Stimulated activated CD8-positive, alpha-beta memory T cell treated with anti-CD3 and anti-CD28 coated beads, Interleukin-12 subunit alpha, Interleukin-12 subunit beta, amount 100 ng/mL, for 24 hours (primary cell): ENCODE data around the gene OR5AU1.

ENCODE experiments used
- DNase-seq: peaks from one replicate; pipeline ENCODE4 v3.0.0-alpha.2; 2020; ENCODE audit errors: extremely low read depth

Gene OR5AU1

GRCh38 chr14:21155963-21156362, at the start of gene OR5AU1:
Gene OR5AU1 (minus strand): TSS chr14:21156063. CDS start chr14:21155872, 191 bp downstream.
- no peak for DNase-seq

- DNase-seq = no peak
Measured at GRCh38 chr14:21205026-21205677, 49.3 kb upstream of the OR5AU1 start.

- DNase-seq = no peak
Measured at GRCh38 chr14:21204167-21205025, 48.5 kb upstream of the OR5AU1 start.

GRCh38 chr14:21203470-21204166, 47.8 kb upstream of the OR5AU1 start:
- DNase-seq = no peak

GRCh38 chr14:21202463-21203358, 46.8 kb upstream of the OR5AU1 start:
- DNase-seq = no peak

DNA sequence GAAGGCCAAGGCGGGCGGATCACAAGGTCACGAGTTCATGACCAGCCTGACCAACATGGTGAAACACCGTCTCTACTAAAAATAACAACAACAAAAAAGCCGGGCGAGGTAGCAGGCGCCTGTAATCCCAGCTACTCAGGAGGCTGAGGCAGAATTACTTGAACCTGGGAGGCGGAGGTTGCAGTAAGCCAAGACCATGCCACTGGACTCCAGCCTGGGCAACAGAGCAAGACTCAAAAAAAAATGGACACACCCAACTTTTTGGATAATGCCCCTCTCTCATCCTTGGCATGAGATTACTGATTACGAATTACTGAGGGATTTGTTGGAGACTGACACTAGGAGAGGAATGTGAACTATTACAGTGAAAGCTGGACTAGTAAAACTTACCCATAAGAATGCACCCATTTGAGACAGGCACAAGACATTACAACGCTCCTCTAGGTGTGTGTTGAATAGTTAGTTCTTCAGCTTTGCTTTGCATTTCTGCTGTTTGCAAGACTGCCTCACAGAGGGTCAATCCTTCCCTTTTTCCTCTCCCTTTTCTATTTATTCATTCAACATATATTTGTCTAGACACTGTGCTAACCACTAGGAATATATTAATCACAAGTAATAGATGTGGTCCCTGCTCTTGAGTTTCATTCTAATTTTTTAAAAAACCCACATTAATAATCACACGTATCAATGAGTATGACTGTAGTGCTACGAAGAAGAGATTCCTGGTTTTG, 46.0 kb upstream of the OR5AU1 start:
- no peak for DNase-seq

DNA sequence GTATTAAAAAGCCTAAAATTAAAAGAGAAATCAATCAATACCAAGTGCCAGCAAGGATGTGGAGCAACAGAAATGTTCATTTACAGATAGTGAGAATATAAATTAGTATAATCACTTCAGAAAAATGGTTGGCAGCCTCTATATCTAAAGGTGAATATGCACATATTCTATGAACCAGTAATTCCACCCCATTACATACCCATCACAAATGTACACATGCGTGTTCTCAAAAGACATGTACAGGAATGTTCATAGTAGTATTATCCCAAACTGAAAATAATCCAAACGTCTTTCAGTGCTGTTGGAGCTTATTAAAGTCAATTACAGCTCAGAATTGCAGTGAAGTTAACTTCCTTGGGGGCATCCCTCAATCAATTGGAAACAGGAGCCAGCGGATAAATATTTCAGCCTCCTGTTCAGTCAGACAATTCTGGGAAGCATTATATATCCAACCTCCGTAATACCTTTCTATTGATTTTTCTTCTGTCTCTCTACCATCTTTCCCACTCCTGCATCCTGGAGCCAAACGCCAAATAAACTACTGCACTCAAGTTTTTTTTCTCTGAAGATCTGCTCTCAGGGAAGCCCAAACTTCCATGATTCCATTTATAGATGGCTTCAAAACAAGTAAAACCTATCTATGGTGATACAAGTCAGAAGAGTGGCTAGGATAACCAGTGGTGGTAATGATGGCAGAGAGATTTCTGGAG, 45.0 kb upstream of the OR5AU1 start:
- DNase-seq = no peak

GRCh38 chr14:21199611-21200560, 44.0 kb upstream of the OR5AU1 start:
- DNase-seq = no peak

DNA sequence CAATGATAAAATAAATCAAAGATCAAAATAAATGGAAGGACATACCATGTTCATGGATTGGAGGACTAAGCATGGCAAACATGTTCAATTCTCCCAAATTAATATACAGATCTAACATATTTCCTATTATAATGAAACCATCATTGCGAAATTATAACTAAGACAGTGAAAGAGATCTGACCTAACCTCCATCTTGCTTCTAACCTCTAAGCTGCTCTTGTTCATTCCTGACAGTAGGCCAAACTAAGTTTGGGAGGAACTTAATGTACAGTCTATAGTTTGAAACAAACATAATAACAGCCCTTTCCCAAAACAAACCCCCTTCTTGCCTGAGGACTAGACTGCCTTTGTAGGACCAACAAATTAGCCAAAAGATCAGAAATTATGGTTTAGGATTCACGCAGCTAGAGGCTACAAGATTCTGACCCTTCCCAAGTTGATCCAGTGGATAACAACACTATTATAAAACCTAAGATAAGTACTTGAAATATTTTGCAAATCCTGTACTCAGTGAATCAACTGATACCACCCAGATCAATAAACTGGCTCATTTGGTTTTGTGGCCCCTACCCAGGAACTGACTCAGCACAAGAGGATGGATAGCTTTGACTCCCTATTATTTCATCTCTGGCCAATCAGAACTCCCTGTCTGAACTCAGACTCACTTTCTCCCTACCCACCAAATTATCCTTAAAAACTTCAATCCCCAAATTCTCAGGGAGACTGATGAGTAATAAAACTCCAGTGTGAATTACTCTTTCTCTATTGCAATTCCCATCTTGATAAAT, 41.7 kb upstream of the OR5AU1 start:
- no peak for DNase-seq

- DNase-seq = no peak
Measured at GRCh38 chr14:21194597-21194996, 38.7 kb upstream of the OR5AU1 start.

GRCh38 chr14:21192875-21193535, 37.1 kb upstream of the OR5AU1 start:
- no peak for DNase-seq

- DNase-seq = no peak
Measured at GRCh38 chr14:21192447-21192822, 36.6 kb upstream of the OR5AU1 start.

GRCh38 chr14:21191809-21192446, 36.1 kb upstream of the OR5AU1 start:
- peak; percentile 12 for DNase-seq

DNA sequence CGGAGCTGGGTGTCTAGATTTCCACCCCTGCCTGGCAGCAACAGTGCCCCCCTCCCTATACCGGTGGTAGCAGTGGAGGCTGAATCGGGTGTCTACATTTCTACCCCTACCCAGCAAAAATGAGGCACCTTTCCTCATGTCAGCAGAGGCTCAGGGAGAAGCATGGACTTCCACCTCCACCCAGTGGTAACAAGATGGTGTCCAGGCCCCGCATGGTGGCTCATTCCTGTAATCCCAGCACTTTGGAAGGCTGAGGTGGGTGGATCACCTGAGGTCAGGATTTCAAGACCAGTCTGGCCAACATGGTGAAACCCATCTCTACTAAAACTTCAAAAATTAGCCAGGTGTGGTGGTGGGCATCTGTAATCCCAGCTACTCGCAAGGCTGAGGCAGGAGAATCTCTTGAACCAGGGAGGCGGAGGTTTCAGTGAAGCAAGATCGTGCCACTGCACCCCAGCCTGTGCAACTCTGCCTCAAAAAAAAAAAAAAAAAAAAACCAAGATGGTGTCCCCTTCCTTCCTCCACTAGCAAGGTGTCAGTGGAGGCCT, 35.5 kb upstream of the OR5AU1 start:
- no peak for DNase-seq

- no peak for DNase-seq
Measured at GRCh38 chr14:21185491-21185890, 29.6 kb upstream of the OR5AU1 start.

DNA sequence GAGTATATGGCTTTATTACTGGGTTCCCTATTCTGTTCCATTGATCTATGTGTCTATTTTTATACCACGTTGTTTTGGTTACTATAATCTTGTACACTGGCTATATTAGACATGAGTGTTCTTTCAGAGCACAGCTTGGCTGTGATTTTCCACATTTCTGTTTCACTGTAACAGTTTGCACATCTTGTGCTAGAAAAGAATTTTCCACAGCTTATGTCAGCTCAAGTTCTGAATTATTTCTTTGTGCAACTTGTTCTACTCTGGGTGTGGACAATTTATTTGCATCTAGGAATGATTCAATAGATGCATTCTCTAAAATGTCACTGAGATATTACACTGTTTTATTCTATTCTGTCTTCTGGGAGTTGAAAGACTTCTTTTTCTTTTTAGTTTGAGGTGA, 28.4 kb upstream of the OR5AU1 start:
- no peak for DNase-seq

- DNase-seq = no peak
Measured at GRCh38 chr14:21182166-21182565, 26.3 kb upstream of the OR5AU1 start.
